ENCODE measurements around the gene MRPL48.

The MRPL48 gene

GRCh38 chr11:73800276-73800806, 12.7 kb downstream of the MRPL48 start:
- no peak overlapping the region for H2BK120ac ChIP-seq (ENCODE audit: low read depth, low read length)
- H3K9me3 ChIP-seq (ENCODE audit: control insufficient read depth, low read length) = no peaks in the 10 kb centered on the region
- H3K79me1 ChIP-seq (replicated peaks; ENCODE audit: low read length, poor library complexity, severe bottlenecking) = peaks cover 34% of the 10 kb centered on the region
- H3K4me3 ChIP-seq (ENCODE audit: insufficient read depth in 1 of 2, low read depth in 1 of 2, low read length in 2 of 2) = no peak overlapping the region
- H3K18ac ChIP-seq (ENCODE audit: low read depth in 1 of 2, low read length in 2 of 2) = no peak overlapping the region
- H3K23ac ChIP-seq (ENCODE audit: low read length in 2 of 2) = no peak overlapping the region
- H4K91ac ChIP-seq (ENCODE audit: low read length) = no peak overlapping the region
- no peak for DNase-seq
- no peak overlapping the region for H4K8ac ChIP-seq (ENCODE audit: low read length)
- H3K27me3 ChIP-seq (ENCODE audit: control insufficient read depth in 1 of 2, insufficient read depth in 1 of 2, low read length in 2 of 2) = no peaks in the 10 kb centered on the region
- no peak overlapping the region for H2BK12ac ChIP-seq (ENCODE audit: low read length in 2 of 2)
- H3K4ac ChIP-seq (ENCODE audit: low read depth in 1 of 2, low read length in 2 of 2) = no peak overlapping the region
- no peak overlapping the region for H2AFZ ChIP-seq (ENCODE audit: low read depth, low read length)
- peaks cover 0 to 17% of the 10 kb centered on the region in 2 experiments for H3K36me3 ChIP-seq (ENCODE audit: control insufficient read depth in 1 of 2, insufficient read depth in 2 of 2, low read depth in 1 of 2, low read length in 2 of 2)
- H3K4me2 ChIP-seq (ENCODE audit: low read length, poor library complexity, severe bottlenecking) = no peak overlapping the region
- 94% methylated on average over 3 of the region's 4 CpGs for WGBS
- no peak overlapping the region for H3K14ac ChIP-seq (ENCODE audit: low read length in 2 of 2)
- no peak overlapping the region for H3K27ac ChIP-seq (ENCODE audit: low read length, poor library complexity, severe bottlenecking)
- no peak overlapping the region for H3K9ac ChIP-seq (ENCODE audit: low read length)
- H3K4me1 ChIP-seq (ENCODE audit: control insufficient read depth, insufficient read depth, low read depth, low read length) = no peaks in the 10 kb centered on the region
- H2BK15ac ChIP-seq (ENCODE audit: low read depth, poor library complexity, severe bottlenecking) = no peak overlapping the region
- H2AK5ac ChIP-seq (ENCODE audit: low read length, severe bottlenecking) = no peak overlapping the region
- no peak overlapping the region for H2BK5ac ChIP-seq (ENCODE audit: low read depth, low read length, poor library complexity, severe bottlenecking)

- H3K9ac ChIP-seq (ENCODE audit: low read length) = no peak overlapping the region
- no peak overlapping the region for H2BK15ac ChIP-seq (ENCODE audit: low read depth, poor library complexity, severe bottlenecking)
- H4K8ac ChIP-seq (ENCODE audit: low read length) = no peak overlapping the region
- no peaks in the 10 kb centered on the region for H3K9me3 ChIP-seq (ENCODE audit: control insufficient read depth, low read length)
- no peaks in the 10 kb centered on the region for H3K27me3 ChIP-seq (ENCODE audit: control insufficient read depth in 1 of 2, insufficient read depth in 1 of 2, low read length in 2 of 2)
- no peak overlapping the region for H2BK12ac ChIP-seq (ENCODE audit: low read length in 2 of 2)
- H2BK5ac ChIP-seq (ENCODE audit: low read depth, low read length, poor library complexity, severe bottlenecking) = no peak overlapping the region
- H3K27ac ChIP-seq (ENCODE audit: low read length, poor library complexity, severe bottlenecking) = no peak overlapping the region
- no peak overlapping the region for H4K91ac ChIP-seq (ENCODE audit: low read length)
- no peak overlapping the region for H2BK120ac ChIP-seq (ENCODE audit: low read depth, low read length)
- no peak for DNase-seq
- no peak overlapping the region for H3K4ac ChIP-seq (ENCODE audit: low read depth in 1 of 2, low read length in 2 of 2)
- no peak overlapping the region for H2AK5ac ChIP-seq (ENCODE audit: low read length, severe bottlenecking)
- no peak overlapping the region for H3K14ac ChIP-seq (ENCODE audit: low read length in 2 of 2)
- H3K23ac ChIP-seq (ENCODE audit: low read length in 2 of 2) = no peak overlapping the region
- 100% methylated on average over 1 of the region's 1 CpG for WGBS
- no peak overlapping the region for H2AFZ ChIP-seq (ENCODE audit: low read depth, low read length)
- H3K4me2 ChIP-seq (ENCODE audit: low read length, poor library complexity, severe bottlenecking) = no peak overlapping the region
- peaks cover 0 to 14% of the 10 kb centered on the region in 2 experiments for H3K36me3 ChIP-seq (ENCODE audit: control insufficient read depth in 1 of 2, insufficient read depth in 2 of 2, low read depth in 1 of 2, low read length in 2 of 2)
- H3K4me3 ChIP-seq (ENCODE audit: insufficient read depth in 1 of 2, low read depth in 1 of 2, low read length in 2 of 2) = no peak overlapping the region
- H3K79me1 ChIP-seq (replicated peaks; ENCODE audit: low read length, poor library complexity, severe bottlenecking) = peaks cover 35% of the 10 kb centered on the region
- no peak overlapping the region for H3K18ac ChIP-seq (ENCODE audit: low read depth in 1 of 2, low read length in 2 of 2)
- H3K4me1 ChIP-seq (ENCODE audit: control insufficient read depth, insufficient read depth, low read depth, low read length) = peaks cover 2% of the 10 kb centered on the region
These were observed 13.5 kb downstream of the MRPL48 start for GRCh38 chr11:73801136-73801535.

GRCh38 chr11:73804712-73805111, 17.0 kb downstream of the MRPL48 start:
- Histone ChIP-seq H3K14ac (ENCODE audit: low read length in 2 of 2) (no peak overlapping the region), H3K18ac (ENCODE audit: low read depth in 1 of 2, low read length in 2 of 2) (no peak overlapping the region), H3K4me3 (ENCODE audit: insufficient read depth in 1 of 2, low read depth in 1 of 2, low read length in 2 of 2) (no peak overlapping the region), H3K27ac (ENCODE audit: low read length, poor library complexity, severe bottlenecking) (no peak overlapping the region), H3K9ac (ENCODE audit: low read length) (no peak overlapping the region), H2BK120ac (ENCODE audit: low read depth, low read length) (no peak overlapping the region), H3K4ac (ENCODE audit: low read depth in 1 of 2, low read length in 2 of 2) (no peak overlapping the region), H2AK5ac (ENCODE audit: low read length, severe bottlenecking) (no peak overlapping the region), H4K91ac (ENCODE audit: low read length) (no peak overlapping the region), H2BK12ac (ENCODE audit: low read length in 2 of 2) (no peak overlapping the region), H2BK5ac (ENCODE audit: low read depth, low read length, poor library complexity, severe bottlenecking) (no peak overlapping the region), H3K23ac (ENCODE audit: low read length in 2 of 2) (no peak overlapping the region), H2AFZ (ENCODE audit: low read depth, low read length) (no peak overlapping the region), H2BK15ac (ENCODE audit: low read depth, poor library complexity, severe bottlenecking) (no peak overlapping the region), H3K79me1 (replicated peaks; ENCODE audit: low read length, poor library complexity, severe bottlenecking) (peaks cover 27% of the 10 kb centered on the region), H3K4me2 (ENCODE audit: low read length, poor library complexity, severe bottlenecking) (no peak overlapping the region), H3K9me3 (ENCODE audit: control insufficient read depth, low read length) (no peaks in the 10 kb centered on the region), H3K27me3 (ENCODE audit: control insufficient read depth in 1 of 2, insufficient read depth in 1 of 2, low read length in 2 of 2) (no peaks in the 10 kb centered on the region), H3K36me3 (ENCODE audit: control insufficient read depth in 1 of 2, insufficient read depth in 2 of 2, low read depth in 1 of 2, low read length in 2 of 2) (no peaks in the 10 kb centered on the region), H4K8ac (ENCODE audit: low read length) (no peak overlapping the region), H3K4me1 (ENCODE audit: control insufficient read depth, insufficient read depth, low read depth, low read length) (peaks cover 2% of the 10 kb centered on the region)
- DNase-seq = no peak

- Histone ChIP-seq H3K9ac (ENCODE audit: low read length) (no peak overlapping the region), H3K14ac (ENCODE audit: low read length in 2 of 2) (no peak overlapping the region), H3K36me3 (ENCODE audit: control insufficient read depth in 1 of 2, insufficient read depth in 2 of 2, low read depth in 1 of 2, low read length in 2 of 2) (peaks cover 0 to 3% of the 10 kb centered on the region in 2 experiments), H3K23ac (ENCODE audit: low read length in 2 of 2) (no peak overlapping the region), H4K8ac (ENCODE audit: low read length) (no peak overlapping the region), H2BK15ac (ENCODE audit: low read depth, poor library complexity, severe bottlenecking) (no peak overlapping the region), H2AFZ (ENCODE audit: low read depth, low read length) (no peak overlapping the region), H3K18ac (ENCODE audit: low read depth in 1 of 2, low read length in 2 of 2) (no peak overlapping the region), H3K27me3 (ENCODE audit: control insufficient read depth in 1 of 2, insufficient read depth in 1 of 2, low read length in 2 of 2) (no peaks in the 10 kb centered on the region), H3K4me1 (ENCODE audit: control insufficient read depth, insufficient read depth, low read depth, low read length) (peaks cover 2% of the 10 kb centered on the region), H2AK5ac (ENCODE audit: low read length, severe bottlenecking) (no peak overlapping the region), H2BK120ac (ENCODE audit: low read depth, low read length) (no peak overlapping the region), H3K4me2 (ENCODE audit: low read length, poor library complexity, severe bottlenecking) (no peak overlapping the region), H3K9me3 (ENCODE audit: control insufficient read depth, low read length) (no peaks in the 10 kb centered on the region), H3K4ac (ENCODE audit: low read depth in 1 of 2, low read length in 2 of 2) (no peak overlapping the region), H3K79me1 (replicated peaks; ENCODE audit: low read length, poor library complexity, severe bottlenecking) (peaks cover 22% of the 10 kb centered on the region), H3K27ac (ENCODE audit: low read length, poor library complexity, severe bottlenecking) (no peak overlapping the region), H3K4me3 (ENCODE audit: insufficient read depth in 1 of 2, low read depth in 1 of 2, low read length in 2 of 2) (no peak overlapping the region), H2BK5ac (ENCODE audit: low read depth, low read length, poor library complexity, severe bottlenecking) (no peak overlapping the region), H2BK12ac (ENCODE audit: low read length in 2 of 2) (no peak overlapping the region), H4K91ac (ENCODE audit: low read length) (no peak overlapping the region)
- no CpG with 5 or more reads among the region's 1 CpG for WGBS
- DNase-seq = no peak
These were observed 20.4 kb downstream of the MRPL48 start for GRCh38 chr11:73808052-73808451.
